Esophagus muscularis mucosa (tissue), 4 donors: ENCODE results near the gene FRG2B.
"Not testable (repeated sequence)": the region's sequence is repeated elsewhere in the genome, so short reads cannot be mapped to it uniquely, and the experiment has no call there.

Experiments used
- EP300 ChIP-seq: sonication (generic); formaldehyde crosslinking; IDR thresholded peaks from one replicate; pipeline ENCODE4 v1.6.1; 2017; ENCODE audit warnings: antibody characterized with exemption
- POLR2A ChIP-seq: fragments of 450-650 bp; IDR thresholded peaks from one replicate; pipeline ENCODE4 v1.6.1; 2017; ENCODE audit warnings: antibody characterized with exemption, moderate library complexity, mild to moderate bottlenecking, low read depth
- POLR2AphosphoS5 ChIP-seq, 2 donors: sonication (generic); formaldehyde crosslinking; IDR thresholded peaks; one replicate each; pipeline ENCODE4 v1.6.1; 2017; ENCODE audit warnings: antibody characterized with exemption in 2 of 2
- TF ChIP-seq, protein P1 (sequence below), 3 experiments: fragments of 200-600 bp in 2 of 3; fragments of 450-650 bp in 1 of 3; sonication (generic) in 2 of 3; IDR thresholded peaks; one replicate each; pipeline ENCODE4 v1.5.1; 2017 to 2019; ENCODE audit warnings: antibody characterized with exemption in 3 of 3, mild to moderate bottlenecking in 2 of 3, moderate library complexity in 1 of 3

- not testable (repeated sequence) for TF ChIP-seq POLR2AphosphoS5 (IDR thresholded peaks at IDR 0.05); EP300; POLR2A
- TF ChIP-seq, protein P1, sequence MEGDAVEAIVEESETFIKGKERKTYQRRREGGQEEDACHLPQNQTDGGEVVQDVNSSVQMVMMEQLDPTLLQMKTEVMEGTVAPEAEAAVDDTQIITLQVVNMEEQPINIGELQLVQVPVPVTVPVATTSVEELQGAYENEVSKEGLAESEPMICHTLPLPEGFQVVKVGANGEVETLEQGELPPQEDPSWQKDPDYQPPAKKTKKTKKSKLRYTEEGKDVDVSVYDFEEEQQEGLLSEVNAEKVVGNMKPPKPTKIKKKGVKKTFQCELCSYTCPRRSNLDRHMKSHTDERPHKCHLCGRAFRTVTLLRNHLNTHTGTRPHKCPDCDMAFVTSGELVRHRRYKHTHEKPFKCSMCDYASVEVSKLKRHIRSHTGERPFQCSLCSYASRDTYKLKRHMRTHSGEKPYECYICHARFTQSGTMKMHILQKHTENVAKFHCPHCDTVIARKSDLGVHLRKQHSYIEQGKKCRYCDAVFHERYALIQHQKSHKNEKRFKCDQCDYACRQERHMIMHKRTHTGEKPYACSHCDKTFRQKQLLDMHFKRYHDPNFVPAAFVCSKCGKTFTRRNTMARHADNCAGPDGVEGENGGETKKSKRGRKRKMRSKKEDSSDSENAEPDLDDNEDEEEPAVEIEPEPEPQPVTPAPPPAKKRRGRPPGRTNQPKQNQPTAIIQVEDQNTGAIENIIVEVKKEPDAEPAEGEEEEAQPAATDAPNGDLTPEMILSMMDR (IDR thresholded peaks at IDR 0.05): not testable (repeated sequence)
These were observed 23.2 kb downstream of the FRG2B start for GRCh38 chr10:133603434-133603833.
